ENCODE results near the gene SRP68.

Gene SRP68

GRCh38 chr17:76027159-76027839 is 45.0 kb downstream of the SRP68 start, which contains the start of gene EVPL:
TSS of gene EVPL (minus strand) at chr17:76027306. CDS start at chr17:76027198, 108 bp downstream.
- TF ChIP-seq ARNTL (CRISPR knock-in tag; IDR thresholded peaks at IDR 0.05; ENCODE audit: borderline replicate concordance, low read depth) (no peak), RARB (CRISPR knock-in tag; IDR thresholded peaks at IDR 0.05) (no peak), OSR1 (CRISPR knock-in tag; IDR thresholded peaks at IDR 0.05) (no peak), ESRRG (CRISPR knock-in tag; IDR thresholded peaks at IDR 0.05) (no peak), SNAI2 (CRISPR knock-in tag; IDR thresholded peaks at IDR 0.05) (no peak), TOX (CRISPR knock-in tag; IDR thresholded peaks at IDR 0.05; ENCODE audit: borderline replicate concordance) (no peak), PATZ1 (CRISPR knock-in tag; IDR thresholded peaks at IDR 0.05; ENCODE audit: borderline replicate concordance) (no peak), CSRNP3 (CRISPR knock-in tag; IDR thresholded peaks at IDR 0.05) (no peak), ZFP30 (CRISPR knock-in tag; IDR thresholded peaks at IDR 0.05) (no peak), TCF4 (CRISPR knock-in tag; IDR thresholded peaks at IDR 0.05; ENCODE audit: borderline replicate concordance) (no peak), PPARA (CRISPR knock-in tag; IDR thresholded peaks at IDR 0.05; ENCODE audit: borderline replicate concordance) (no peak), CSDC2 (CRISPR knock-in tag; IDR thresholded peaks at IDR 0.05) (no peak)
- no peak for ATAC-seq

- TF ChIP-seq ESRRG (CRISPR knock-in tag; IDR thresholded peaks at IDR 0.05) (no peak), PPARA (CRISPR knock-in tag; IDR thresholded peaks at IDR 0.05; ENCODE audit: borderline replicate concordance) (no peak), PATZ1 (CRISPR knock-in tag; IDR thresholded peaks at IDR 0.05; ENCODE audit: borderline replicate concordance) (no peak), RARB (CRISPR knock-in tag; IDR thresholded peaks at IDR 0.05) (no peak), ZFP30 (CRISPR knock-in tag; IDR thresholded peaks at IDR 0.05) (no peak), ZFP3 (CRISPR knock-in tag; IDR thresholded peaks at IDR 0.05) (no peak), ZNF8 (CRISPR knock-in tag; IDR thresholded peaks at IDR 0.05) (no peak), TSHZ2 (CRISPR knock-in tag; IDR thresholded peaks at IDR 0.05) (no peak), ARNTL (CRISPR knock-in tag; IDR thresholded peaks at IDR 0.05; ENCODE audit: borderline replicate concordance, low read depth) (no peak), ZNF565 (CRISPR knock-in tag; conservative IDR thresholded peaks at IDR 0.05; ENCODE audit: low read depth) (no peak), CREB5 (CRISPR knock-in tag; IDR thresholded peaks at IDR 0.05; ENCODE audit: low read depth) (no peak)
- no peak for ATAC-seq
Measured at GRCh38 chr17:76026714-76027158, 45.6 kb downstream of the SRP68 start.

- no peak for ATAC-seq
- no peak for TF ChIP-seq BACH2 (CRISPR knock-in tag; IDR thresholded peaks at IDR 0.05; ENCODE audit: borderline replicate concordance)
- TF ChIP-seq ISL1 (CRISPR knock-in tag; IDR thresholded peaks at IDR 0.05): no peak
- TF ChIP-seq CREB5 (CRISPR knock-in tag; IDR thresholded peaks at IDR 0.05; ENCODE audit: low read depth): no peak
- TF ChIP-seq ARNTL (CRISPR knock-in tag; IDR thresholded peaks at IDR 0.05; ENCODE audit: borderline replicate concordance, low read depth): no peak
- no peak for TF ChIP-seq CSRNP3 (CRISPR knock-in tag; IDR thresholded peaks at IDR 0.05)
- no peak for TF ChIP-seq ZNF70 (CRISPR knock-in tag; IDR thresholded peaks at IDR 0.05)
- no peak for TF ChIP-seq TSHZ2 (CRISPR knock-in tag; IDR thresholded peaks at IDR 0.05)
Measured at GRCh38 chr17:76025294-76025693, 47.0 kb downstream of the SRP68 start.
